H1 (cell line): ENCODE results near the gene METTL1. TPM values are rescaled to one million over a fixed set of nuclear protein-coding genes. Genes with fewer than 3 reads are reported as not detected.

ENCODE experiments used
- CTCF ChIA-PET: fragments of 300-600 bp; sonication (Branson Sonifier 250); formaldehyde crosslinking; loops from one replicate; lab custom pipeline; 2021; ENCODE audit not compliant: partially characterized antibody; lab: Charles Lee
- POLR2A ChIA-PET: fragments of 300-600 bp; sonication (Branson Sonifier 250); formaldehyde crosslinking; loops from one replicate; lab custom pipeline; 2021; ENCODE audit warnings: inconsistent platforms; ENCODE audit not compliant: partially characterized antibody; lab: Charles Lee
- DNase-seq, 2 experiments: peaks; one replicate each; pipeline versions ENCODE4 v3.0.0 to v3.0.0-alpha.2; 2010 to 2022; ENCODE audit warnings: low spot score in 2 of 2, low read depth in 1 of 2, mixed read lengths in 1 of 2
- FAIRE-seq: peaks from 2 replicates; lab custom pipeline; 2011; peaks lifted over from hg19 to GRCh38; lab: Jason Lieb, UNC
- H2AFZ ChIP-seq: 2 replicates; pipeline ENCODE4 v1.8.1; 2012; ENCODE audit warnings: low read length, inconsistent platforms
- H2AK5ac ChIP-seq: 2 replicates; pipeline ENCODE4 v1.6.1; 2013; ENCODE audit warnings: low read depth, low read length
- H2BK120ac ChIP-seq: replicated peaks from 2 replicates; pipeline ENCODE3; 2013; ENCODE audit warnings: low read depth, low read length, inconsistent platforms
- H2BK12ac ChIP-seq: 2 replicates; pipeline ENCODE4 v1.6.1; 2013; ENCODE audit warnings: low read depth, low read length
- H2BK15ac ChIP-seq: 2 replicates; pipeline ENCODE4 v1.6.1; 2013; ENCODE audit warnings: low read length
- H2BK20ac ChIP-seq: 2 replicates; pipeline ENCODE4 v1.6.1; 2013; ENCODE audit warnings: low read length
- H2BK5ac ChIP-seq: 2 replicates; pipeline ENCODE4 v1.6.1; 2013; ENCODE audit warnings: low read depth, low read length
- H3K14ac ChIP-seq: 2 replicates; pipeline ENCODE4 v1.6.1; 2013; ENCODE audit warnings: inconsistent platforms; ENCODE audit not compliant: insufficient read length
- H3K18ac ChIP-seq: 2 replicates; pipeline ENCODE4 v1.6.1; 2013; ENCODE audit warnings: low read length; ENCODE audit errors: extremely low read depth
- H3K23ac ChIP-seq: 2 replicates; pipeline ENCODE4 v1.6.1; 2013; ENCODE audit warnings: inconsistent platforms; ENCODE audit not compliant: insufficient read length
- H3K23me2 ChIP-seq: 2 replicates; pipeline ENCODE4 v1.6.1; 2013; ENCODE audit warnings: low read depth, low read length
- H3K27ac ChIP-seq: 2 replicates; pipeline ENCODE4 v1.6.1; 2011; ENCODE audit warnings: low read depth, low read length, inconsistent platforms
- H3K27me3 ChIP-seq, 4 experiments: replicated peaks in 1 of 4; 1 replicate in 1 of 4; 2 replicates in 3 of 4; pipeline versions ENCODE4 v1.6.1 to v1.8.1; 2011 to 2013; ENCODE audit warnings: low read length in 3 of 4, mild to moderate bottlenecking in 3 of 4, inconsistent platforms in 2 of 4, mixed read lengths in 2 of 4, moderate library complexity in 1 of 4; ENCODE audit not compliant: control insufficient read depth in 3 of 4, insufficient read depth in 3 of 4; ENCODE audit errors: extremely low read depth in 1 of 4
- H3K36me3 ChIP-seq, 4 experiments: 2 replicates each; pipeline versions ENCODE4 v1.6.1 to v1.8.1; 2011 to 2013; ENCODE audit warnings: mild to moderate bottlenecking in 4 of 4, low read length in 3 of 4, moderate library complexity in 2 of 4, control low read depth in 1 of 4, inconsistent platforms in 1 of 4; ENCODE audit not compliant: insufficient read depth in 4 of 4, control insufficient read depth in 2 of 4
- H3K4ac ChIP-seq: replicated peaks from 2 replicates; pipeline ENCODE3; 2013; ENCODE audit warnings: low read length, low read depth, mixed read lengths, inconsistent platforms; ENCODE audit not compliant: insufficient read length
- H3K4me1 ChIP-seq, 4 experiments: replicated peaks in 1 of 4; 1 replicate in 1 of 4; 2 replicates in 3 of 4; pipeline versions ENCODE4 v1.6.1 to v1.8.1; 2011 to 2013; ENCODE audit warnings: low read length in 3 of 4, inconsistent platforms in 2 of 4, mixed read lengths in 1 of 4; ENCODE audit not compliant: insufficient read depth in 4 of 4, control insufficient read depth in 3 of 4
- H3K4me2 ChIP-seq, 2 experiments: 2 replicates each; pipeline versions ENCODE4 v1.6.1 to v1.8.1; 2011 to 2013; ENCODE audit warnings: low read depth in 2 of 2, low read length in 2 of 2, control low read depth in 1 of 2, inconsistent platforms in 1 of 2, mild to moderate bottlenecking in 1 of 2; ENCODE audit not compliant: insufficient read depth in 1 of 2
- H3K4me3 ChIP-seq, 4 experiments: fragments of 200-600, 300-600 bp in 1 of 4; sonication (generic), shearing (Covaris generic), sonication (Bioruptor Twin) in 1 of 4; 2 replicates each; pipeline versions ENCODE4 v1.5.1 to v1.8.1; 2011 to 2016; ENCODE audit warnings: low read length in 4 of 4, low read depth in 3 of 4, control low read depth in 2 of 4, inconsistent platforms in 2 of 4, mild to moderate bottlenecking in 2 of 4, mixed read lengths in 1 of 4, moderate library complexity in 1 of 4; ENCODE audit not compliant: insufficient read depth in 2 of 4; ENCODE audit errors: extremely low read depth in 1 of 4
- H3K56ac ChIP-seq: replicated peaks from 2 replicates; pipeline ENCODE3; 2013; ENCODE audit warnings: low read depth, mild to moderate bottlenecking, mixed read lengths, low read length, inconsistent platforms; ENCODE audit not compliant: insufficient read length
- H3K79me1 ChIP-seq: 2 replicates; pipeline ENCODE4 v1.6.1; 2013; ENCODE audit warnings: low read depth, low read length, control low read depth
- H3K79me2 ChIP-seq, 2 experiments: 2 replicates each; pipeline versions ENCODE4 v1.6.1 to v1.8.1; 2012 to 2013; ENCODE audit warnings: low read length in 2 of 2, mild to moderate bottlenecking in 2 of 2, inconsistent platforms in 1 of 2; ENCODE audit not compliant: insufficient read depth in 2 of 2, control insufficient read depth in 1 of 2
- H3K9ac ChIP-seq, 4 experiments: replicated peaks in 1 of 4; 1 replicate in 1 of 4; 2 replicates in 3 of 4; pipeline versions ENCODE4 v1.6.1 to v1.8.1; 2011 to 2013; ENCODE audit warnings: low read depth in 3 of 4, low read length in 3 of 4, control low read depth in 2 of 4, mild to moderate bottlenecking in 2 of 4, moderate library complexity in 2 of 4, inconsistent platforms in 1 of 4; ENCODE audit errors: extremely low read depth in 1 of 4
- H3K9me3 ChIP-seq, 2 experiments: 2 replicates each; pipeline versions ENCODE4 v1.6.1 to v1.8.1; 2012 to 2013; ENCODE audit warnings: mild to moderate bottlenecking in 2 of 2, moderate library complexity in 2 of 2, control low read depth in 1 of 2, inconsistent platforms in 1 of 2, low read depth in 1 of 2, low read length in 1 of 2, mixed read lengths in 1 of 2; ENCODE audit not compliant: insufficient read depth in 2 of 2
- H4K20me1 ChIP-seq, 2 experiments: replicated peaks in 1 of 2; 2 replicates each; pipeline versions ENCODE3 to v1.8.1; 2011 to 2013; ENCODE audit warnings: inconsistent platforms in 2 of 2, low read length in 2 of 2, mild to moderate bottlenecking in 1 of 2; ENCODE audit not compliant: insufficient read depth in 2 of 2, control insufficient read depth in 1 of 2
- H4K5ac ChIP-seq: 2 replicates; pipeline ENCODE4 v1.6.1; 2013; ENCODE audit warnings: low read length, low read depth, mixed read lengths, inconsistent platforms; ENCODE audit not compliant: insufficient read length
- H4K8ac ChIP-seq: 2 replicates; pipeline ENCODE4 v1.8.0; 2013; ENCODE audit warnings: mild to moderate bottlenecking, moderate library complexity, low read length, inconsistent platforms; ENCODE audit not compliant: insufficient read depth; ENCODE audit errors: extremely low read depth
- H4K91ac ChIP-seq: replicated peaks from 2 replicates; pipeline ENCODE3; 2013; ENCODE audit warnings: low read length, mixed read lengths, inconsistent platforms; ENCODE audit not compliant: insufficient read length
- BRCA1 ChIP-seq: IDR thresholded peaks from 2 replicates; pipeline ENCODE4 v1.6.1; 2012; ENCODE audit warnings: low read depth, low read length, improper control_type of control experiment
- CBX5 ChIP-seq: fragments of 300-800, 300-1000 bp; sonication (generic); IDR thresholded peaks from 2 replicates; pipeline ENCODE4 v1.7.1; 2016; ENCODE audit warnings: antibody characterized with exemption, low read length, low read depth
- CTBP2 ChIP-seq: IDR thresholded peaks from 2 replicates; pipeline ENCODE4 v1.7.0; 2011; ENCODE audit warnings: borderline replicate concordance, mild to moderate bottlenecking, moderate library complexity, mixed read lengths, low read length; ENCODE audit not compliant: insufficient read depth, insufficient read length
- EGR1 ChIP-seq: IDR thresholded peaks from 2 replicates; pipeline ENCODE4 v1.6.1; 2011; ENCODE audit warnings: low read depth, low read length, borderline replicate concordance
- KDM1A ChIP-seq: fragments of 200-600, 300-600 bp; sonication (generic); IDR thresholded peaks from 2 replicates; pipeline ENCODE4 v1.7.1; 2016; ENCODE audit warnings: mild to moderate bottlenecking, low read length, borderline replicate concordance
- NANOG ChIP-seq: IDR thresholded peaks from 2 replicates; pipeline ENCODE4 v1.6.1; 2011; ENCODE audit warnings: low read length, low read depth, mild to moderate bottlenecking, inconsistent platforms; ENCODE audit not compliant: insufficient read depth, poor library complexity, severe bottlenecking
- POLR2AphosphoS5 ChIP-seq: IDR thresholded peaks from 2 replicates; pipeline ENCODE4 v1.6.1; 2011; ENCODE audit warnings: low read depth, low read length
- POU5F1 ChIP-seq: IDR thresholded peaks from 2 replicates; pipeline ENCODE4 v1.6.1; 2011; ENCODE audit warnings: low read depth, mild to moderate bottlenecking, low read length, moderate library complexity
- RXRA ChIP-seq: IDR thresholded peaks from 2 replicates; pipeline ENCODE4 v1.6.1; 2011; ENCODE audit warnings: low read depth, mild to moderate bottlenecking, low read length, moderate library complexity; ENCODE audit not compliant: insufficient read depth
- SIX5 ChIP-seq: IDR thresholded peaks from 2 replicates; pipeline ENCODE4 v1.6.1; 2011; ENCODE audit warnings: mild to moderate bottlenecking, low read depth, low read length
- SP4 ChIP-seq: IDR thresholded peaks from 2 replicates; pipeline ENCODE4 v1.6.1; 2012; ENCODE audit warnings: low read length, inconsistent platforms
- TEAD4 ChIP-seq: IDR thresholded peaks from 2 replicates; pipeline ENCODE4 v1.6.1; 2012; ENCODE audit warnings: low read depth, low read length, inconsistent platforms, mixed read lengths
- ZNF274 ChIP-seq: IDR thresholded peaks from 2 replicates; pipeline ENCODE4 v1.7.0; 2012; ENCODE audit warnings: low read length, borderline replicate concordance; ENCODE audit errors: extremely low read depth
- WGBS, 2 experiments: shearing (Covaris generic) in 1 of 2; methylation state at CpG; one replicate each; pipeline versions ENCODE4 v1.1.6 to v1.1.7; 2013 to 2015; ENCODE audit warnings: low lambda C conversion rate in 2 of 2, mixed read lengths in 2 of 2, inconsistent platforms in 1 of 2, low coverage in 1 of 2, missing lambda C conversion rate in 1 of 2; ENCODE audit not compliant: insufficient replicate concordance in 2 of 2, insufficient coverage in 1 of 2, insufficient read length in 1 of 2; ENCODE audit errors: extremely low coverage in 1 of 2, missing lambda C conversion rate in 1 of 2; 5-methylcytosine and 5-hydroxymethylcytosine counted together
- polyA plus RNA-seq, 7 experiments: library from polyadenylated mRNA; depleted of rRNA in 3 of 7; stranded (reverse) in 5 of 7; unstranded in 2 of 7; fragments of >200 nt in 5 of 7; fragments of 200-250 nt in 2 of 7; gene quantifications; 1 replicate in 5 of 7; 2 replicates in 1 of 7; 4 replicates in 1 of 7; pipeline versions ENCODE4 v1.2.1 to v1.2.3, GENCODE V29; 2011 to 2013; ENCODE audit warnings: missing spikeins in 2 of 7, mixed read lengths in 2 of 7
- total RNA-seq: library from RNA; stranded (reverse); fragmentation: NEBNext Ultra II Directional; extraction: Animal tissue kit (Norgen Biotek cat#: 25700); gene quantifications from 2 replicates; pipeline ENCODE4 v1.2.1, GENCODE V29; 2021

The METTL1 gene
- total and polyA plus RNA-seq, 2 of the 8 experiments (the other 6 are each of a cell fraction or from before 2014, with no cell fraction given), result 40.5 to 46.0 TPM

DNA sequence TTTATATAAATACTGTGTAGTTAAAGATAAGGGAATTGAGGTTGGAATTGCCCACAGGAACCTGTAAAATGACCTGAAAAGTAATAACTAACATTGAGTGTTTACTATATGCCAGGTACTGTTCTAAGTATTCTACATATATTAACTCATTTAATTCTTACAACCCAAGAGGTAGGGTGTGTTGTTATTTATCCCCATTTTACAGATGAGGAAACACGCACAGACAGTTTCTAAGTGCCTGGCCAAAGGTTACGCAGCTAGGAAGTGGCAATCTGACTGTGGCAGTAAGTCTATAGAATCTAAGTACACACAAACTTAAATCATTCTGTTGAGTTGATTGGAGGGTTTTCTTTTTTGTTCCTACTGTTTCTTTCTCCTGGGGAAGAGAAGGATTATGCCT, 28.1 kb downstream of the METTL1 start:
- H4K91ac ChIP-seq, result no peak overlapping the region
- no peak overlapping the region for H3K4ac ChIP-seq
- H3K27ac ChIP-seq, result no peak overlapping the region
- WGBS, 2 experiments, result 98% methylated on average over 2 of the region's 2 CpGs; no CpG with 5 or more reads in 1 of the 2 experiments
- POLR2A ChIA-PET, result interaction anchor here (1.0 to 4.4 kb wide), 8 partner anchors 12 to 135 kb away, joined by 3 to 35 read pairs (median 4); partner anchors contain the start of genes CYP27B1, MARCHF9 and OS9
- peaks cover 0 to 15% (median 6%) of the 10 kb centered on the region in 4 experiments; a peak in 5 of 7 replicates for H3K4me1 ChIP-seq
- no peak overlapping the region for H3K23ac ChIP-seq
- H2BK20ac ChIP-seq, result no peak overlapping the region
- no peak overlapping the region for H3K9ac ChIP-seq
- peak overlapping the region in 1 of 2 experiments; percentile 97; a peak in 1 of 4 replicates for H3K4me2 ChIP-seq
- H3K36me3 ChIP-seq, result peaks cover 10 to 27% (median 22%) of the 10 kb centered on the region in 4 experiments
- CTCF ChIA-PET, result interaction anchor here (1.2 to 11.2 kb wide), 5 partner anchors 8 to 159 kb away, joined by 3 to 149 read pairs (median 5); no protein-coding TSS in a partner anchor
- H2BK120ac ChIP-seq, result no peak overlapping the region
- peaks cover 6% of the 10 kb centered on the region for H3K79me1 ChIP-seq
- no peak overlapping the region for H3K56ac ChIP-seq
- FAIRE-seq (no peak), DNase-seq (no peak)
- peaks cover 0 to 2% of the 10 kb centered on the region in 2 experiments for H4K20me1 ChIP-seq
- peak overlapping the region; percentile 92; the same call in 1 of the 2 replicates for H2BK12ac ChIP-seq
- H2AK5ac ChIP-seq, result 0 out of 2 replicates have a peak overlapping the region, but pooled peaks have one; percentile 25
- H2BK5ac ChIP-seq, result no peak overlapping the region
- peaks cover 16 to 32% (median 28%) of the 10 kb centered on the region in 4 experiments for H3K27me3 ChIP-seq
- 0 out of 8 replicates have a peak overlapping the region, but pooled peaks of 1 of the 4 experiments have one; percentile 75 for H3K4me3 ChIP-seq
- no peak overlapping the region for H4K8ac ChIP-seq
- H2BK15ac ChIP-seq, result no peak overlapping the region
- H3K14ac ChIP-seq, result no peak overlapping the region
- no peak overlapping the region for H4K5ac ChIP-seq
- no peak overlapping the region for H2AFZ ChIP-seq
- H3K23me2 ChIP-seq, result peaks cover 4% of the 10 kb centered on the region
- no peak for TF ChIP-seq SP4
- TF ChIP-seq EGR1, result no peak
- TF ChIP-seq NANOG, result no peak
- TF ChIP-seq POU5F1, result no peak
- no peak for TF ChIP-seq BRCA1
- TF ChIP-seq TEAD4, result no peak
- no peak for TF ChIP-seq RXRA
- no peak for TF ChIP-seq KDM1A
- TF ChIP-seq CBX5, result no peak
- TF ChIP-seq SIX5, result no peak
- no peak for TF ChIP-seq POLR2AphosphoS5
- no peak for TF ChIP-seq CTBP2
- no peak for TF ChIP-seq ZNF274
- no peak overlapping the region for H3K18ac ChIP-seq
- H3K79me2 ChIP-seq, result no peaks in the 10 kb centered on the region
- H3K9me3 ChIP-seq, result no peaks in the 10 kb centered on the region
